Naive B cell (primary cell): ENCODE data around the gene FBN2. TPM values are rescaled to one million over a fixed set of nuclear protein-coding genes. Genes with fewer than 3 reads are reported as not detected.
"Not testable (repeated sequence)": the region's sequence is repeated elsewhere in the genome, so short reads cannot be mapped to it uniquely, and the experiment has no call there.

Experiments used
- ATAC-seq, 2 donors: fragments of 150-1000 bp; cut with Tn5 transposase; 2 replicates each; pipeline ENCODE4 v1.10.0; 2021; ENCODE audit warnings: low read depth in 2 of 2, mild to moderate bottlenecking in 2 of 2, moderate library complexity in 2 of 2
- DNase-seq: peaks from one replicate; pipeline ENCODE4 v3.0.0; 2022
- H3K27ac Mint-ChIP-seq, 6 donors: one replicate each; pipeline ENCODE4 v1.8.0; 2020 to 2022; ENCODE audit warnings: mild to moderate bottlenecking in 6 of 6, mixed read lengths in 6 of 6, moderate library complexity in 5 of 6, inconsistent platforms in 2 of 6
- H3K27me3 Mint-ChIP-seq, 3 donors: one replicate each; pipeline ENCODE4 v1.8.0; 2021 to 2022; ENCODE audit warnings: mixed read lengths in 3 of 3, mild to moderate bottlenecking in 1 of 3
- H3K36me3 Mint-ChIP-seq, 2 donors: one replicate each; pipeline ENCODE4 v1.8.0; 2020 to 2022; ENCODE audit warnings: mixed read lengths in 2 of 2, inconsistent platforms in 1 of 2, mild to moderate bottlenecking in 1 of 2
- H3K4me1 Mint-ChIP-seq, 3 donors: one replicate each; pipeline ENCODE4 v1.8.0; 2020 to 2022; ENCODE audit warnings: mixed read lengths in 3 of 3, inconsistent platforms in 1 of 3, mild to moderate bottlenecking in 1 of 3, moderate library complexity in 1 of 3
- H3K4me3 Mint-ChIP-seq, 8 donors: one replicate each; pipeline ENCODE4 v1.8.0; 2020 to 2022; ENCODE audit warnings: mild to moderate bottlenecking in 8 of 8, mixed read lengths in 8 of 8, moderate library complexity in 8 of 8, inconsistent platforms in 2 of 8
- H3K9me3 Mint-ChIP-seq, 7 donors: one replicate each; pipeline ENCODE4 v1.8.0; 2020 to 2022; ENCODE audit warnings: mixed read lengths in 7 of 7, mild to moderate bottlenecking in 5 of 7, inconsistent platforms in 2 of 7, moderate library complexity in 1 of 7
- polyA plus RNA-seq, 6 donors: library from polyadenylated mRNA; unstranded; fragments of 300-500 nt; fragmentation: Illumina TruSeq; gene quantifications; one replicate each; pipeline ENCODE4 v1.2.3, GENCODE V29; 2021; ENCODE audit warnings: low read depth in 6 of 6

FBN2 gene
- polyA plus RNA-seq, 6 donors from 2014 or later, result 0.13 TPM; not detected in 5

DNA sequence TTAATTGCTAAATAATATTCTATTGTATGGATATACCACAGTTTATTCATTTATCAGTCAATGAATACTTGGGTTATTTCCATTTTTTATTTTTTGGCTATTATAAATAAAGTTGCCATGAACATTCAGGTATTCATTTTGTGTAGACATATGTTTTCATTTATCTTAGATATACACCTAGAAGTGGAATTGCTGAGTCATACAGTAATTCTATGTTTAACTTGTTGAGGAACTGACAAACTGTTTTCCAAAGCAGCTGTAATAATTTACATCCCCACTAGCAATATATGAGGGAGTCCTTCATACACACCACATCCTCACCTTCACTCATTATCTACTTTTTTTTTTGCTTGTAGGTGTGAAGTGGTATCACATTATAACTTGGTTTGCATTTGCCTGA is 123.6 kb downstream of the FBN2 start:
- peaks cover 0 to 3% (median 0%) of the 10 kb centered on the region in 3 donors for H3K27me3 Mint-ChIP-seq
- no peak for ATAC-seq
- DNase-seq, result no peak
- H3K27ac Mint-ChIP-seq, result no peak overlapping the region
- H3K4me3 Mint-ChIP-seq, result no peak overlapping the region
- H3K4me1 Mint-ChIP-seq, result no peaks in the 10 kb centered on the region
- H3K9me3 Mint-ChIP-seq, result peaks cover 0 to 15% (median 7%) of the 10 kb centered on the region in 7 donors
- H3K36me3 Mint-ChIP-seq, result no peaks in the 10 kb centered on the region

- H3K4me1 Mint-ChIP-seq, result no peaks in the 10 kb centered on the region
- peaks cover 0 to 3% (median 0%) of the 10 kb centered on the region in 3 donors for H3K27me3 Mint-ChIP-seq
- H3K36me3 Mint-ChIP-seq, result no peaks in the 10 kb centered on the region
- ATAC-seq, result no peak
- peaks cover 0 to 12% (median 7%) of the 10 kb centered on the region in 7 donors for H3K9me3 Mint-ChIP-seq
- DNase-seq, result no peak
- H3K27ac Mint-ChIP-seq, result no peak overlapping the region
- H3K4me3 Mint-ChIP-seq, result no peak overlapping the region
These were observed 124.7 kb downstream of the FBN2 start for GRCh38 chr5:128413356-128413755.

DNA sequence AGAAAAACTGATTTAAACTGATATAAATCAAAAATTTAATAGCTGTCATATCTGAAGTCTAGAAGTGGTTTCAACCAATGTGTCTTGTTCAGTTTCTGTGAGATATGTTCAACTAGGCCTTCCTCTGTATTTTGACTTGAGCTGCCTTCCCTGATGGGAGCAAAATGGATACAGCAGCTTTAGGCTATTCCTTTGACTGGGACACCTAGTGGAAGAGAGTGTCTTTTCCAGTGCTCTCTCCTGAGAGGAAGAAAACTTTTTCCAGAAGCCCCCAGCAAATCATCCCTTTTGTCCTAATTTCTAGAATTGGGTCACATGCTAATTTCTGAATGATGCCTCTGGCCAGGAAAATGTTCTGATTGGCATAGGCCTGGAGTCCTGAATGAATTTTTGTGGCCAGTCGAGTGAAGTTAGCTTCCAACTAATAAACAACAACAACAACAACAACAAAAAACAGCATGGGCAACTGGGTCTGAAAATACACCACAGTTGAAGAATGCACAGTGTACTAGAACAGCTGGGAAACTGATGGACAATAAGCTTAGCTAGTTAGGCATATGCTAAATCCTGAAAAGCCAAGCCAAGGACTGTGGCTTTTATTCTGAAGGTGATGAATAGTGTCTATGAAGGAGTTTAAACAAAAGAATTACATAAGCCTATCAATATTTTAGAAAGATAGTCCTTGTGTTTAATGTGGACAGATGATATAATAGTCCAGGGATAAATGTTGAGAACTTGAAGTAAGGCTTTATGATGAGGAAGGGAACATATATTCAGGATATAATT is 125.7 kb downstream of the FBN2 start:
- H3K4me3 Mint-ChIP-seq, result no peak overlapping the region

GRCh38 chr5:128409166-128409800 is 128.8 kb downstream of the FBN2 start:
- DNase-seq (no peak), ATAC-seq (no peak)
- H3K27ac Mint-ChIP-seq, result no peak overlapping the region
- H3K9me3 Mint-ChIP-seq, result peaks cover 0 to 9% (median 4%) of the 10 kb centered on the region in 7 donors
- H3K4me3 Mint-ChIP-seq, result no peak overlapping the region
- no peaks in the 10 kb centered on the region for H3K4me1 Mint-ChIP-seq
- H3K36me3 Mint-ChIP-seq, result no peaks in the 10 kb centered on the region
- peaks cover 0 to 3% (median 0%) of the 10 kb centered on the region in 3 donors for H3K27me3 Mint-ChIP-seq

More for the DNA sequence above, 125.7 kb downstream of the FBN2 start:
- DNase-seq (no peak), ATAC-seq (no peak)
- Mint-ChIP-seq H3K27me3 (peaks cover 0 to 3% (median 0%) of the 10 kb centered on the region in 3 donors), H3K36me3 (no peaks in the 10 kb centered on the region), H3K27ac (peak overlapping the region in 1 of 6 donors; percentile 6), H3K4me1 (no peaks in the 10 kb centered on the region), H3K9me3 (peaks cover 0 to 12% (median 6%) of the 10 kb centered on the region in 7 donors)

- Mint-ChIP-seq H3K36me3 (no peaks in the 10 kb centered on the region), H3K27ac (no peak overlapping the region), H3K9me3 (peaks cover 0 to 6% (median 2%) of the 10 kb centered on the region in 7 donors), H3K27me3 (peaks cover 0 to 3% (median 0%) of the 10 kb centered on the region in 3 donors), H3K4me3 (no peak overlapping the region), H3K4me1 (no peaks in the 10 kb centered on the region)
- ATAC-seq, result no peak
- DNase-seq, result no peak
These were observed 129.4 kb downstream of the FBN2 start for GRCh38 chr5:128408622-128409021.

GRCh38 chr5:128407944-128408343 is 130.1 kb downstream of the FBN2 start:
- no peak for ATAC-seq
- Mint-ChIP-seq H3K27ac (no peak overlapping the region), H3K27me3 (peaks cover 0 to 3% (median 0%) of the 10 kb centered on the region in 3 donors), H3K4me3 (no peak overlapping the region), H3K36me3 (no peaks in the 10 kb centered on the region), H3K9me3 (peaks cover 0 to 1% (median 0%) of the 10 kb centered on the region in 7 donors), H3K4me1 (no peaks in the 10 kb centered on the region)
- no peak for DNase-seq

- no peaks in the 10 kb centered on the region for H3K4me1 Mint-ChIP-seq
- H3K36me3 Mint-ChIP-seq, result no peaks in the 10 kb centered on the region
- DNase-seq (no peak), ATAC-seq (no peak)
- no peak overlapping the region for H3K27ac Mint-ChIP-seq
- no peaks in the 10 kb centered on the region for H3K9me3 Mint-ChIP-seq
- peaks cover 0 to 3% (median 0%) of the 10 kb centered on the region in 3 donors for H3K27me3 Mint-ChIP-seq
- no peak overlapping the region for H3K4me3 Mint-ChIP-seq
These were observed 131.2 kb downstream of the FBN2 start for GRCh38 chr5:128406803-128407202.

DNA sequence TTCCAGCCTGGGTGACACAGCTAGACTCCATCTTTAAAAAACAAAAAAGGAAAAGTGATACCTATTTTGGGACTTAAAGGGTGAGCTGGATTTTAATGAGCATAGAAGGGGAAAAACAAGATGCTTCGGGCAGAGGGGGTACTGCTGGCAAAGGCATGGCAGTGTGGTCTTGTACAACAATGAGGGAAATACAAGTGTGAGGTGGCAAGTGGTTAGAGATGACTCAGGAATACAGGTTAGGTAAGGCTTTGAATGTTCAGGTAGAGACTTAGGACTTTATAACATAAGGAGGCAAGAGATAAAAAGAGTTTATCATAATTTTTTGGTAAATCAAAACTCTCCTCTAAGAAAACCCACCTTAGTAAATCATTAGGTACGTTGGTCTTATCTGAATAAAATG is 132.9 kb downstream of the FBN2 start:
- Mint-ChIP-seq H3K9me3 (peaks cover 0 to 5% (median 0%) of the 10 kb centered on the region in 7 donors), H3K36me3 (no peaks in the 10 kb centered on the region), H3K27ac (no peak overlapping the region), H3K27me3 (no peaks in the 10 kb centered on the region), H3K4me1 (no peaks in the 10 kb centered on the region), H3K4me3 (no peak overlapping the region)
- ATAC-seq (no peak), DNase-seq (no peak)

- ATAC-seq, result no peak
- Mint-ChIP-seq H3K4me1 (no peaks in the 10 kb centered on the region), H3K27ac (no peak overlapping the region), H3K9me3 (peaks cover 0 to 15% (median 3%) of the 10 kb centered on the region in 7 donors), H3K4me3 (no peak overlapping the region), H3K36me3 (no peaks in the 10 kb centered on the region), H3K27me3 (no peaks in the 10 kb centered on the region)
- no peak for DNase-seq
These were observed 134.7 kb downstream of the FBN2 start for GRCh38 chr5:128403333-128403732.

GRCh38 chr5:128402506-128402905 is 135.5 kb downstream of the FBN2 start:
- H3K27me3 Mint-ChIP-seq, result no peaks in the 10 kb centered on the region
- H3K9me3 Mint-ChIP-seq, result peaks cover 0 to 15% (median 3%) of the 10 kb centered on the region in 7 donors
- H3K4me1 Mint-ChIP-seq, result no peaks in the 10 kb centered on the region
- H3K4me3 Mint-ChIP-seq, result no peak overlapping the region
- no peaks in the 10 kb centered on the region for H3K36me3 Mint-ChIP-seq
- DNase-seq (no peak), ATAC-seq (no peak)
- no peak overlapping the region for H3K27ac Mint-ChIP-seq

DNA sequence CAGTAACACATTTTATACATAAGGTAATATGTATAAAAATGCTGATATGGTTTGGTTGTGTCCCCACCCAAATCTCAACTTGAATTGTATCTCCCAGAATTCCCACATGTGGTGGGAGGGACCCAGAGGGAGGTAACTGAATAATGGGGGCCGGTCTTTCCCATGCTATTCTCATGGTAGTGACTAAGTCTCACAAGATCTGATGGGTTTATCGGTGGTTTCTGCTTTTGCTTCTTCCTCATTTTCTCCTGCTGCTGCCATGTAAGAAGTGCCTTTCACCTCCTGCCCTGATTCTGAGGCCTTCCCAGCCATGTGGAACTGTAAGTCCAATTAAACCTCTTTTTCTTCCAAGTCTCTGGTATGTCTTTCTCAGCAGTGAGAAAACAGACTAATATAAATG is 137.3 kb downstream of the FBN2 start:
- H3K4me1 Mint-ChIP-seq, result not testable (repeated sequence)

GRCh38 chr5:128399111-128399510 is 138.9 kb downstream of the FBN2 start:
- H3K36me3 Mint-ChIP-seq, result no peaks in the 10 kb centered on the region
- DNase-seq, result no peak
- no peaks in the 10 kb centered on the region for H3K4me1 Mint-ChIP-seq
- H3K4me3 Mint-ChIP-seq, result no peak overlapping the region
- H3K27ac Mint-ChIP-seq, result no peak overlapping the region
- no peak for ATAC-seq
- peaks cover 0 to 15% (median 3%) of the 10 kb centered on the region in 7 donors for H3K9me3 Mint-ChIP-seq
- H3K27me3 Mint-ChIP-seq, result no peaks in the 10 kb centered on the region

More for the DNA sequence above, 137.3 kb downstream of the FBN2 start:
- H3K27me3 Mint-ChIP-seq, H3K27ac Mint-ChIP-seq, H3K36me3 Mint-ChIP-seq, H3K4me3 Mint-ChIP-seq, DNase-seq, ATAC-seq: not testable (repeated sequence)
- peaks cover 0 to 15% (median 3%) of the 10 kb centered on the region in 7 donors for H3K9me3 Mint-ChIP-seq

GRCh38 chr5:128397876-128398275 is 140.2 kb downstream of the FBN2 start:
- DNase-seq (no peak), ATAC-seq (no peak)
- Mint-ChIP-seq H3K4me1 (no peaks in the 10 kb centered on the region), H3K27me3 (no peaks in the 10 kb centered on the region), H3K36me3 (no peaks in the 10 kb centered on the region), H3K27ac (no peak overlapping the region), H3K4me3 (no peak overlapping the region), H3K9me3 (peaks cover 0 to 15% (median 3%) of the 10 kb centered on the region in 7 donors)

GRCh38 chr5:128395073-128395472 is 143.0 kb downstream of the FBN2 start:
- Mint-ChIP-seq H3K27me3 (no peaks in the 10 kb centered on the region), H3K4me1 (no peaks in the 10 kb centered on the region), H3K4me3 (no peak overlapping the region), H3K27ac (no peak overlapping the region), H3K36me3 (no peaks in the 10 kb centered on the region), H3K9me3 (peaks cover 0 to 9% (median 3%) of the 10 kb centered on the region in 7 donors)
- DNase-seq, result no peak
- ATAC-seq, result no peak
